Stimulated activated CD4-positive, alpha-beta T cell treated with anti-CD3 and anti-CD28 coated beads, Interleukin-1b, Interleukin-23, amount 100 ng/mL, for 24 hours (primary cell): ENCODE measurements around the gene CACNA1I.
"Not testable (repeated sequence)": the region's sequence is repeated elsewhere in the genome, so short reads cannot be mapped to it uniquely, and the experiment has no call there.

Experiments used
- DNase-seq, 4 experiments: peaks; one replicate each; pipeline ENCODE4 v3.0.0-alpha.2; 2020; ENCODE audit warnings: low read depth in 4 of 4, low spot score in 1 of 4

Gene CACNA1I

DNA sequence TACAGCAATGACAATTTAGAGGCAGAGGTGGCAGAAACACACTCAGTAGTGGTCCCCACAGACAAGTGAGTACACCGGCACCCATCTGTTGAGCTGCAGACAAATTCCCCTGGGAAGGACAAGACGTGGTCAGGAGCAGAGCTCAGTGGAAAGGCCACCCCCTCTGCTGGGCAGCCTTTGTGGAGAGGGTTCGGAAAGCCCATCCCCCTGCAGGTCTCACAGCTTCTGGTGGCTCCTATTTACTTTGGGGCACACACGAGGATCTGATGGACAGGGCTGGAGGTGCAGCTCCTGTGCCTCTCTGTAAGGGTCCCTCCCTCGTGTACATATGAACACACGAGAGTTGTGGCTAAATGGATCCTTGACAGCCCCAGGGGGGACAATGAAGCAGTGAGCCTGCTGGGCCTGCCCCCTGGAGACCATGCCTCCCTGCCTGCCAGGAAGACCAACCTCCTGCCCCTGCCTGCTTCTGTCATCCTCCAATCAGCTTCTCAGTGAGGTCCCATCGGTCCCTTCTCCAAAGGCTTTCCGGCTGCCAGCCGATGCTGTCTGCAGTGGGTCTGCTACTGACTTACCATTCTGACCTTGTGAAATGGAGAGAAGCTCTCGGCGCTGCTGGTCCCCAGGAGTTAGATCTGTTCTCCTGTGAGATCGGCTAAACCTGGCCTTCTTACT is 161.5 kb downstream of the CACNA1I start:
- no peak for DNase-seq

DNA sequence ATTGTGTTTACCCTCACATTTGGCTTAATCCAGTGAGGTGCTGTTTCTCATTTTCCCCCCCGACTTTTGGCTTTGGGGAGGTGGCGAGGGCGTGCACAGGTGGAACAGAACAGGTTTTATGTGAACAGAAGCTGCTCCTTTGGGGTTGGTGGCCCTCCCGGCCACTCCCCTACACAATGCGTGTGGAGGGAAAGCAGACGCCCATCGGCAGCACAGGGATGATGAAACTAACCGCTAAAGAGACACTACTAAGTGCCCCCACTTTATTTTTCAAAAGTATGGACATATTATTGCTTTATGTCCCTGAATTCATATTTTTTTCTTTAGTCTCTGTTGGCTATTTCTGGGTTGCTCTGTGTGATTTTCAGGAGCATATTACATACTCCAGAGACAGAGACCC is 162.1 kb downstream of the CACNA1I start:
- DNase-seq, result no peak

DNA sequence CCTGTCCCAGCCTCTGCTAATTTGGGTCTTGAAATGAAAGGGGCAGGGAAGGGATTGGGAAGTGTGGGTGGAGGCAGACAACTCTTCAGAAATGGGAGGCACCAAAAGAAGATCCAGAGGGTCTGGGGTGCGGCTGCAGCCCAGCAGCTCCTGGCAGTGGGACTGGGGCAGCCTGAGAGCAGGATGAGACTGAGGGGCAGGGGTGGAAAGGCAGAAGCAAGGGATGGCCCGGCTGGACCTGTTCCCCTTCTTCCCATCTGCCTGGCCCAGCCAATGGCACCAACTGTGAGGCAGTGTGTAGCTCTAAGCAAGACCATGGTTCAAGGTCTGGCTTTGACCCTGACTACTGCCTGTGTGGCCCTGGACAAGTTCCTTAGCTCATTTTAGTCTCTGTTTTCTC is 162.6 kb downstream of the CACNA1I start:
- no peak for DNase-seq

DNA sequence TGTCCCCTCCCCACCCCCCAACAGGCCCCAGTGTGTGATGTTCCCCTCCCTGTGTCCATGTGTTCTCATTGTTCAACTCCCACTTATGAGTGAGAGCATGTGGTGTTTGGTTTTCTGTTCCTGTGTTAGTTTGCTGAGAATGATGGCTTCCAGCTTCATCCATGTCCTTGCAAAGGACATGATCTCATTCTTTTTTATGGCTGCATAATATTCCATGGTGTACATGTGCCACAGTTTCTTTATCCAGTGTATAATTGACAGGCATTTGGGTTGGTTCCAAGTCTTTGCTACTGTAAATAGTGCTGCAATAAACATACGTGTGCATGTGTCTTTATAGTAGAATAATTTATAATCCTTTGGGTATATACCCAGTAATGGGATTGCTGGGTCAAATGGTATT is 163.5 kb downstream of the CACNA1I start:
- DNase-seq, result not testable (repeated sequence)

DNA sequence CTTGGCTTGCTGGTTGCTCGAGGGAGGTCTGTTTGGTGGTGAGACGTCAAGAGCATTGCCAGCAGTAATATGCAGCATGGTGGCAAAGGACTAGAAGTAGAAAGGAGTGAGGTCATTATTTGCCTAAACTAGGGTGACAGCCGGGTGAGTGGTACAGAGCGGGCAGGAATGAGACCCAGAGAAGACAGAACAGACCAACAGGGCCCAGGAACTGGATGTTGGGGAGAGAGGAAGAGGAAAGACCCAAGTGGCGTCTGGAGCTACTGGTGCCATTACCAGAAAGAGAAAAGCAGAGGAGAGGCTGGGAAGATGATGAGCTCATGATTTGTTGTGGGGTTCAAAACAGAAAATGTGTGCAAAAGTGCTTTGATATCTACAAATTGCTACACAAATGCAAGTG is 164.3 kb downstream of the CACNA1I start:
- no peak for DNase-seq

DNA sequence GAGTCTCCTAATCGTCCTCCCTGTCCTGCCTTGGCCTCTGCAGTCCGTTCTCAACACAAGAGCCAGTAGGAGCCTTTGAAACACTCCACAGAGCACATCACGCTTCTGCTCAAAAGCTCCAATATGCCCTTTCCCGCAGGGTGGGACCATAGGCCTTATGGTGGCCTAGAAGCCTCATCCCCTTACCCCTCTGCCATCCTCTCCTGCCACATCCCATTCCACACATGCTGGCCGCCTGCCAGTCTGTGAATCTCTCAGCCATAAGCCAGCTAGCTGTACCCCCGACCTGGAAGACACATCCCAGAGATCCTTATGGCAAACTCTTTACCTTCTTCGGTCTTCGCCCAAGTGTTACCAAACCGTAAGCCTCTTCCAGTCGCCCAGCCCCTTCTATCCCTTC is 165.2 kb downstream of the CACNA1I start:
- DNase-seq, result no peak

DNA sequence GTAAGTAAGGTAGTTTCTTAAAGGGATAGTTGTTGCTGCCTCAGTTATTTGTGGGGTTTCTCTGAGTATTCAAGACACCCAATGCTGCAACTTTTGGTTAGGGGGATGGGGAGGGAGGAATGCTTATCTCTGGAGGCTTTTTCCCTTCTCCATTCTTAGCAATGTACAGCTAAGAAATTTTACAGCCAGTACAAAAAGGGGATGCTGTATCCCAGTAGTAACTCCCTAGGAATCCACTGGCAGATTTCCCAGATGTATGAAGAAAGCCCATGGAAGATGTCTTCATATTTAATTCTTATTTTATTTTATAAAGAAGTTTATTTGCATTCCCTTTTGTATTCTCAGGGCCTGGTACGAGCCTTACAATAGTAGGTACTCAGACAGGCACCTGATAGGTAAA is 168.2 kb downstream of the CACNA1I start:
- no peak for DNase-seq
